ENCODE measurements around the gene DHRS2.

- TF ChIP-seq POLR2AphosphoS5 (IDR thresholded peaks at IDR 0.05) (no peak), CTCF (IDR thresholded peaks at IDR 0.05; ENCODE audit: poor library complexity, severe bottlenecking) (no peak), EP300 (conservative IDR thresholded peaks at IDR 0.05; ENCODE audit: poor library complexity, severe bottlenecking) (no peak), RAD21 (conservative IDR thresholded peaks at IDR 0.05) (no peak), SMC3 (conservative IDR thresholded peaks at IDR 0.05; ENCODE audit: poor library complexity) (no peak), EZH2 (IDR thresholded peaks at IDR 0.05; ENCODE audit: borderline replicate concordance, insufficient read depth, low read length, poor library complexity, severe bottlenecking) (no peak), TAF1 (IDR thresholded peaks at IDR 0.05; ENCODE audit: low read depth) (no peak), MXI1 (conservative IDR thresholded peaks at IDR 0.05; ENCODE audit: poor library complexity, severe bottlenecking) (no peak)
- TF ChIP-seq, protein P1, sequence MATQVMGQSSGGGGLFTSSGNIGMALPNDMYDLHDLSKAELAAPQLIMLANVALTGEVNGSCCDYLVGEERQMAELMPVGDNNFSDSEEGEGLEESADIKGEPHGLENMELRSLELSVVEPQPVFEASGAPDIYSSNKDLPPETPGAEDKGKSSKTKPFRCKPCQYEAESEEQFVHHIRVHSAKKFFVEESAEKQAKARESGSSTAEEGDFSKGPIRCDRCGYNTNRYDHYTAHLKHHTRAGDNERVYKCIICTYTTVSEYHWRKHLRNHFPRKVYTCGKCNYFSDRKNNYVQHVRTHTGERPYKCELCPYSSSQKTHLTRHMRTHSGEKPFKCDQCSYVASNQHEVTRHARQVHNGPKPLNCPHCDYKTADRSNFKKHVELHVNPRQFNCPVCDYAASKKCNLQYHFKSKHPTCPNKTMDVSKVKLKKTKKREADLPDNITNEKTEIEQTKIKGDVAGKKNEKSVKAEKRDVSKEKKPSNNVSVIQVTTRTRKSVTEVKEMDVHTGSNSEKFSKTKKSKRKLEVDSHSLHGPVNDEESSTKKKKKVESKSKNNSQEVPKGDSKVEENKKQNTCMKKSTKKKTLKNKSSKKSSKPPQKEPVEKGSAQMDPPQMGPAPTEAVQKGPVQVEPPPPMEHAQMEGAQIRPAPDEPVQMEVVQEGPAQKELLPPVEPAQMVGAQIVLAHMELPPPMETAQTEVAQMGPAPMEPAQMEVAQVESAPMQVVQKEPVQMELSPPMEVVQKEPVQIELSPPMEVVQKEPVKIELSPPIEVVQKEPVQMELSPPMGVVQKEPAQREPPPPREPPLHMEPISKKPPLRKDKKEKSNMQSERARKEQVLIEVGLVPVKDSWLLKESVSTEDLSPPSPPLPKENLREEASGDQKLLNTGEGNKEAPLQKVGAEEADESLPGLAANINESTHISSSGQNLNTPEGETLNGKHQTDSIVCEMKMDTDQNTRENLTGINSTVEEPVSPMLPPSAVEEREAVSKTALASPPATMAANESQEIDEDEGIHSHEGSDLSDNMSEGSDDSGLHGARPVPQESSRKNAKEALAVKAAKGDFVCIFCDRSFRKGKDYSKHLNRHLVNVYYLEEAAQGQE (IDR thresholded peaks at IDR 0.05; ENCODE audit: borderline replicate concordance), result no peak
Measured at GRCh38 chr14:23636317-23637211, at the start of gene DHRS2.
